GM19468 (cell line): ENCODE results near the gene EEF1AKMT2.
A peak's percentile ranks its signal among the peaks of the same experiment; 100 is the strongest.
"Not testable (repeated sequence)": the region's sequence is repeated elsewhere in the genome, so short reads cannot be mapped to it uniquely, and the experiment has no call there.

Experiments
- ATAC-seq: cut with Tn5 transposase; IDR thresholded peaks from one replicate; pipeline ENCODE4 v1.9.1; 2021; ENCODE audit warnings: mild to moderate bottlenecking, moderate library complexity, moderate number of reproducible peaks; ENCODE audit not compliant: unreplicated experiment; ENCODE audit errors: extremely low read depth

Gene EEF1AKMT2

GRCh38 chr10:124756156-124756903 lies 35.4 kb downstream of the EEF1AKMT2 start:
- ATAC-seq, result no peak

GRCh38 chr10:124755581-124755980 lies 36.1 kb downstream of the EEF1AKMT2 start:
- no peak for ATAC-seq

- no peak for ATAC-seq
Measured at GRCh38 chr10:124754227-124754626, 37.5 kb downstream of the EEF1AKMT2 start.

- no peak for ATAC-seq
Measured at GRCh38 chr10:124748953-124749645, 42.6 kb downstream of the EEF1AKMT2 start.

GRCh38 chr10:124748166-124748565 lies 43.5 kb downstream of the EEF1AKMT2 start:
- no peak for ATAC-seq

- ATAC-seq, result no peak
Measured at GRCh38 chr10:124747745-124748144, 43.9 kb downstream of the EEF1AKMT2 start.

GRCh38 chr10:124746992-124747391 lies 44.7 kb downstream of the EEF1AKMT2 start:
- ATAC-seq, result no peak

GRCh38 chr10:124746447-124746846 lies 45.2 kb downstream of the EEF1AKMT2 start:
- not testable (repeated sequence) for ATAC-seq

GRCh38 chr10:124745673-124746072 lies 46.0 kb downstream of the EEF1AKMT2 start:
- no peak for ATAC-seq

- no peak for ATAC-seq
Measured at GRCh38 chr10:124745252-124745651, 46.4 kb downstream of the EEF1AKMT2 start.

- ATAC-seq, result peak; percentile 68
Measured at GRCh38 chr10:124744102-124745050, 47.3 kb downstream of the EEF1AKMT2 start, which contains the start of gene FAM53B. FAM53B (minus strand) TSS chr10:124744378; CDS start chr10:124706713, 37,665 bp downstream.

GRCh38 chr10:124743191-124744101 lies 48.2 kb downstream of the EEF1AKMT2 start:
- peak; percentile 9 for ATAC-seq

- ATAC-seq, result no peak
Measured at GRCh38 chr10:124742413-124743190, 49.1 kb downstream of the EEF1AKMT2 start.

GRCh38 chr10:124741922-124742412 lies 49.7 kb downstream of the EEF1AKMT2 start:
- ATAC-seq, result no peak

- peak; percentile 33 for ATAC-seq
Measured at GRCh38 chr10:124741281-124741921, 50.3 kb downstream of the EEF1AKMT2 start.

GRCh38 chr10:124740369-124741280 lies 51.1 kb downstream of the EEF1AKMT2 start:
- no peak for ATAC-seq

GRCh38 chr10:124739986-124740368 lies 51.7 kb downstream of the EEF1AKMT2 start:
- no peak for ATAC-seq
